Activated CD4-positive, alpha-beta T cell treated with anti-CD3 and anti-CD28 coated beads, Interleukin-2, amount 10 ng/mL, durations not matched to agents 24 days and 14 days (primary cell): Measurements from ENCODE around the gene CAMK2A. TPM values are rescaled to one million over a fixed set of nuclear protein-coding genes. Genes with fewer than 3 reads are reported as not detected.

Experiments used
- DNase-seq: peaks from one replicate; pipeline ENCODE4 v3.0.0; 2022
- H3K27ac Mint-ChIP-seq: one replicate; pipeline ENCODE4 v1.8.0; 2022; ENCODE audit warnings: mild to moderate bottlenecking, mixed read lengths
- H3K27me3 Mint-ChIP-seq: one replicate; pipeline ENCODE4 v1.8.0; 2022; ENCODE audit warnings: mixed read lengths
- H3K36me3 Mint-ChIP-seq: one replicate; pipeline ENCODE4 v1.8.0; 2022; ENCODE audit warnings: low read depth, mild to moderate bottlenecking, mixed read lengths
- H3K4me1 Mint-ChIP-seq: one replicate; pipeline ENCODE4 v1.8.0; 2021; ENCODE audit warnings: mixed read lengths
- H3K4me3 Mint-ChIP-seq: one replicate; pipeline ENCODE4 v1.8.0; 2022; ENCODE audit warnings: mild to moderate bottlenecking, moderate library complexity, mixed read lengths
- H3K9me3 Mint-ChIP-seq: one replicate; pipeline ENCODE4 v1.8.0; 2021; ENCODE audit warnings: mixed read lengths
- intact Hi-C: fragments of 100-400 bp; cut with micrococcal nuclease; formaldehyde crosslinking; loops from one replicate; pipeline ENCODE4 v1.15.1; 2023
- total RNA-seq: library from RNA; stranded (reverse); gene quantifications from 2 replicates; pipeline ENCODE4 v1.2.3, GENCODE V29; 2022

CAMK2A gene
- total RNA-seq, 1 donor from 2014 or later, result not detected

DNA sequence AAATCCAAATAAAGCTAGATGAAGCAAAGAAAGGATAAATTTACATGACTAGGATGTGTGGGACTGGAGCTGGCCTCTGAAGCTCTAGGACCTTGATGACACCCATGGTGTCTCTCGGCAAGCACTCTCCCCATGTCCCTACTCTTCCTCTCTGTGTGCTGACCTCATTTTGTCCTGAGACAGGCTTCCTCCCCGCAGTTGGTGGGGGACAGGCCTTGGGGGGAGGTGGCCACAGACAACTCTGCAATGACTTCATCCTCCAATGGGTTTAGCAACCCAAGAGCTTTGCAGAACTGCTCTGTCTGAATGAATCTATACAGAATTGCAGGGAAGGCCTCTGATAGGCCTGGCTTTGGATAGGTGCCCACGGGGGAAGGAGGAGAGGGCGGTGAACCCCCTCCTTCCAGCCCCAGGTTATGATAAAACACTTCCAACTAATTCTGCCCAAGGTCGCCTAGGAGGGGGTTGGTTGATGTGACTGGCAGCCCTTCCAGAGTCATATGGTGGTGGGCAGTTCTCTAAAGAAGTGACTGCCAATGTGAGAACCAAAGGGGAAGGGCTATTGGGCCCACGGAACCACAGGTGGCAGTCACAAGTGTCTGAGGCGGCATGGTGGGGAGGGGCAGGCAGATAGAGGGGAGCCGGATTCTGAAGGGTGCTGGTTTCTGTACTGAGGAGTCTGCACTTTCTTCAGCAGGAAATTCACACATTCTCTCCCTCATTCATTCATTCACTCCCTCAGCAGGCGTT lies 93.7 kb downstream of the CAMK2A start:
- intact Hi-C loops, result no loop called here
- no peak for DNase-seq
- H3K4me3 Mint-ChIP-seq, result no peak overlapping the region
- no peaks in the 10 kb centered on the region for H3K36me3 Mint-ChIP-seq
- H3K27me3 Mint-ChIP-seq, result peaks cover 14% of the 10 kb centered on the region
- no peaks in the 10 kb centered on the region for H3K4me1 Mint-ChIP-seq
- no peaks in the 10 kb centered on the region for H3K9me3 Mint-ChIP-seq
- no peak overlapping the region for H3K27ac Mint-ChIP-seq

DNA sequence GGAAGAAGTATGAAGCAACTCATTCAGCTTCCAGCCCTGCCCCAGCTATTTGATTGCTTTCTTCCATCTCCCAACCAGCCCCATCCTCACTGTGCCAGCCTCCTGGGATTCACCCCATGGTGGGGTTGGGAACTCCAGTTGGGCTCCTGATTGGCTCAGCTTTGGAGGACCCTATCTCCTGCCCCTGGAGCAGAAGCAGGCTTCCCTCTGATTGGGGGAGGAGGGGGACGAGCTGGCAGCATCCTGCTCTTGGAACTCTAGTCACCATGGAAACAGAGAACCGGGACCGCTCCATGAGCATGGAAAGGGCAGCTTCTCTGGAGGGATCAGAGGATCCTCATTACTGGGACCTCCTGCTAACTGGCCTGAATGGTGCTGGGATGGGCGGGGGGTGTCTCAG lies 97.1 kb downstream of the CAMK2A start:
- no peak for DNase-seq
- Mint-ChIP-seq H3K4me3 (no peak overlapping the region), H3K4me1 (no peaks in the 10 kb centered on the region), H3K36me3 (no peaks in the 10 kb centered on the region), H3K9me3 (no peaks in the 10 kb centered on the region), H3K27ac (no peak overlapping the region), H3K27me3 (peaks cover 32% of the 10 kb centered on the region)
- intact Hi-C loops, result no loop called here

DNA sequence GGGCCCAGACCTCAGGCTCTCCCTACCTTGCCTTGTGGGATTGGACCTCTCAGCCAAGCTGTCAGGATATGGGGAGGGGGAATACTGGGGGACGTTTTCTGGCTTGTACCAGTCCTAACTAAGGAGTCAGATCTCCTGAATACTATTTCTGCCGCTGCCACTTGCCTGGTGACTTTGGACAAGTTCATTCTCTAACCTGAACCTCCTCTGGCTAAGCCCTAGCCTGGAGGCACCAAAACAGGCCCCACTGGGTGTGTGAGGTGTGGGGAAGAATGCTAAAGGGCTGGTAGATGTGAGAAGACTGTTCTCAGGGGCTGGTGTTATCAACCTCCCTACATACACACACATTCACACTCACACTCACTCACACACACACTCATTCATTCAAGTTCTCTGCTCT lies 98.6 kb downstream of the CAMK2A start:
- intact Hi-C loops, result no loop called here
- Mint-ChIP-seq H3K9me3 (no peaks in the 10 kb centered on the region), H3K36me3 (no peaks in the 10 kb centered on the region), H3K4me3 (no peak overlapping the region), H3K4me1 (no peaks in the 10 kb centered on the region), H3K27ac (no peak overlapping the region), H3K27me3 (peaks cover 35% of the 10 kb centered on the region)
- DNase-seq, result no peak

DNA sequence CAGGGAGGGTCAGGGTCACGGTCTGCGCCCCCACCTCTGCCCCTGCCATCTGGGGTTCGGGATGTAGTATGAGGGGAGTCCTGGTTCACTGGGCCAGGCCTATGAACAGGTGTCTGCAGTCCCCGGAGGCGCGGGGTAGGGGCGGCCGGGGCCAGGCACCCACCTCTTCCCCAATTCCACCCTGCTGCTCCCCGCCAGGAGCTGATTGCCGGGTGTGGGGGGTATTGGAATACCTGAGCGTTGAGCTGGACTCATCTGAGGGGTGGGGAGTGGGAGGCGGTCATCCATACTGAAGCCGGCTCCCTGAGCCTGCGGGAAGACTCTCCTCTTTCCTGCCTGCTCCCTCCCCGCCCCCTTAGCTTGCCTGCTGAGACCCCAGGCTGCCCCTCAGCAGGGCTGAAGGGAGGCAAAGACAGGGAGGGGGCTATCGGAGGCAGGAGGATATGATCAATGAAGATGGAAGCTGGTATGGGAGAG lies 99.0 kb downstream of the CAMK2A start:
- H3K9me3 Mint-ChIP-seq, result no peaks in the 10 kb centered on the region
- no peak for DNase-seq
- H3K27ac Mint-ChIP-seq, result no peak overlapping the region
- intact Hi-C loops, result no loop called here
- H3K4me1 Mint-ChIP-seq, result no peaks in the 10 kb centered on the region
- no peak overlapping the region for H3K4me3 Mint-ChIP-seq
- peaks cover 35% of the 10 kb centered on the region for H3K27me3 Mint-ChIP-seq
- no peaks in the 10 kb centered on the region for H3K36me3 Mint-ChIP-seq

DNA sequence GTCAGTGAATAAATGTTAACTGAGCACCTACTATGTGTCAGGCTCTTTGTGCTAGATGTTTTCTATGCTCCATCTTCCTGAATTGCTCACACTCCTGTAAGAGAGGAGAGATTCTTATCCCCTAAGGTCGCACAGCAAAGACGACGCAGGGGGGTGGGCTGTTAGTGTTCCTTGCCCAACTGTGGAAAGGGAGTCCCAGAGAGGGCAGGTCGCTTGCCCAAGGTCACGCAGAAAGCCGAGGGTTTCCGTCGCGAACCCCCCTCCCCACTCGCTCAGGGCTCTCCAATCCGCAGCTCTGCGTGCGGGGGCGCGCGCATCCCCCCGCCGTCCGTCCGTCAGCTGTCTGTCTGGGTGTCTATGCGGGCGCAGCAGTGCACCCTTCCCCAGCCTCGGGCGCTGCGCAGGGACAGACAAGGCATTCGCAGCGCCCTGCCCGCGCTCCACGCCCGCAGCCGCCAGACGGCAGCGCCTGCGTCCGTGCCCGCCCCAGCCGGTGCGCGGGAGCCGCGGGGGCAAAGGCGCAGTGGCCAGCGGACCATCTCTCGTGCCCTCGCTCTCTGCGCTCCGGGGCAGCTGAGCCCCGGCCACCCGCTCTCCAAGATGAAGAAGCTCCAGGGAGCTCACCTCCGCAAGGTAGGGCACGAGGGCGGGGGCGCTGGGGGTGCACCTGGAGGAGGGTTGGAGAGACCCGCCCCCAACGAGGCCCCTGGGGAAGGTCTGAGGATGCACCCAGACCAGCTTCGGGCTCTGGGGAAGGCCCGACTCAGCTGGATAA lies 99.7 kb downstream of the CAMK2A start, which contains the start of gene SLC6A7:
SLC6A7 (plus strand) TSS at position 335 of the 775 bp plus-strand sequence; CDS start at position 601, 266 bp downstream.
- intact Hi-C loops, result no loop called here
- H3K9me3 Mint-ChIP-seq, result no peaks in the 10 kb centered on the region
- peaks cover 35% of the 10 kb centered on the region for H3K27me3 Mint-ChIP-seq
- H3K27ac Mint-ChIP-seq, result no peak within 1 kb of the TSS
- no peak within 1 kb of the TSS for H3K4me3 Mint-ChIP-seq
- no peaks in the 10 kb centered on the region for H3K36me3 Mint-ChIP-seq
- no peaks in the 10 kb centered on the region for H3K4me1 Mint-ChIP-seq
- no peak for DNase-seq

DNA sequence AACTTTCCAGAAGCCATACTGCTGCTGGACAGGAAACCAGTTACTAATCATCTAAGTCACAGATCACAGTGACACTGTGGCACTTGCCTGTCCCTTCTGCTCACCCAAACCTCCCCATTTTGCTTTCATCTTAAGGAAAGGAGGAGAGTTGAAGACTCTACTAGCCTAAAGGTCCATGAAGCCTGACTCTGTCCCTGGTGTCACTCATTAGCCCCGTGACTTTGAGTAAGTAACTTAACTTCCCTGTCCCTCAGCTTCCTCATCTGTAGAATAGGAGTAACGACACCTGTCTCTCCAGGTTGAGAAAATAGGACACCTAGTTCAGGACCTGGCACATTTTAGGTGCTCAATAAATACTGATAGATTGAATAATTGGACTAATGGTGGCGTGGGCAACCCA lies 100.2 kb downstream of the CAMK2A start:
- H3K36me3 Mint-ChIP-seq, result no peaks in the 10 kb centered on the region
- no peak for DNase-seq
- H3K4me1 Mint-ChIP-seq, result no peaks in the 10 kb centered on the region
- peaks cover 35% of the 10 kb centered on the region for H3K27me3 Mint-ChIP-seq
- H3K4me3 Mint-ChIP-seq, result no peak overlapping the region
- H3K9me3 Mint-ChIP-seq, result no peaks in the 10 kb centered on the region
- no peak overlapping the region for H3K27ac Mint-ChIP-seq
- intact Hi-C loops, result no loop called here

DNA sequence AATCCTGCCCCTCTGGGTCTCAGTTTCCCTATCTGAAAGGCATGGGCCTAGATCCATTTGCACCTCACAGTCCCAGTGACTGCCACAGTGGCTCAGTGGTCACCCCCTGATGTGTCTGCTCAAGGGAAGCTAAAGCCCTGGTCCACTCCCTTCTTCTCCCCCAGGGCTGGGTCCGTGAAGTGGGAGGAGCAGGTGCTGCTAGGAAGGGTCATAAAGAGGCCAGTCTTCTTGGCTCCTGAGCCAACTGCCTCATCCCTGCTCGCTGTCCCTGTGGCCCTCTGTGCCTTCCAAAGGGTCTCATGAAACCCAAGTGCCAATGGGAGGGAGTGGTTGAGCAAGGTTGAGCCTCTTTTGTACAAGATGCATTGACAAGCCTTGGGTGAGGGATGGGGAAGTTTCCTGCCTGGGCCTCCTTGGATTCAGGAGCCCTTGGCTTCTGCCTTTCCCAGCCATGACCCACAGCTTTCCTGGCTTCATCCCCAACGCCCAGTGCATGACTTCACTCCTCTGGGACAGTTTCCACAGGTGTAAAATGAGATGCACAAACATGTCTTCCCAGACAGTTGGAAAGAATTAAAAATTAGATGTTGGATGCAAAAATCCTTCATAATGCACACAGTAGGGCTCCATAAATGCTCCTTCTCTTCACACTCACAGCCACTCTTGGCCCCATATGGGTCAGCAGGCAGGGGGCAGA lies 101.3 kb downstream of the CAMK2A start:
- DNase-seq, result no peak
- intact Hi-C loops, result no loop called here
- no peak overlapping the region for H3K27ac Mint-ChIP-seq
- no peak overlapping the region for H3K4me3 Mint-ChIP-seq
- H3K9me3 Mint-ChIP-seq, result no peaks in the 10 kb centered on the region
- H3K36me3 Mint-ChIP-seq, result no peaks in the 10 kb centered on the region
- H3K4me1 Mint-ChIP-seq, result no peaks in the 10 kb centered on the region
- peaks cover 35% of the 10 kb centered on the region for H3K27me3 Mint-ChIP-seq

DNA sequence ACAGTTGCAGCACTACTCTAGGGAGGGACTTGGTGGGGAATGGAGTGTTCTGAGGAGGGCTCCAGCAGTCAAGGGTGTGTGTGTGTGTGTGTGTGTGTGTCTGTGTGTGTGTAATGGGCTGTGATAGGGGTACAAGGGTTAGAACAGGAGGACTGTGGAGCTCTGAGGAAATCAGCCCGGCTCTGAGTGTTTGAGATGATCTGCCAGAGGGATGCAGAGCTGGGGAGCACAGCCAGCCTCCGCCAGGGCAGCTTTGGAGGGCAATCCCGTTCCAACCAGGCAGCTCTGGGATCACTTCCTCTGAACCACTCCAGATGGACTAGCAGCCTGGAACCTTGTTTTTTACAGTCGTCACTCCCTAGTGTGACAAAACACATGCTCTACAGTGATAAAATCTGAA lies 102.7 kb downstream of the CAMK2A start:
- Mint-ChIP-seq H3K4me1 (no peaks in the 10 kb centered on the region), H3K4me3 (no peak overlapping the region), H3K36me3 (no peaks in the 10 kb centered on the region), H3K27me3 (peaks cover 31% of the 10 kb centered on the region), H3K27ac (no peak overlapping the region), H3K9me3 (no peaks in the 10 kb centered on the region)
- no peak for DNase-seq
- intact Hi-C loops, result no loop called here

DNA sequence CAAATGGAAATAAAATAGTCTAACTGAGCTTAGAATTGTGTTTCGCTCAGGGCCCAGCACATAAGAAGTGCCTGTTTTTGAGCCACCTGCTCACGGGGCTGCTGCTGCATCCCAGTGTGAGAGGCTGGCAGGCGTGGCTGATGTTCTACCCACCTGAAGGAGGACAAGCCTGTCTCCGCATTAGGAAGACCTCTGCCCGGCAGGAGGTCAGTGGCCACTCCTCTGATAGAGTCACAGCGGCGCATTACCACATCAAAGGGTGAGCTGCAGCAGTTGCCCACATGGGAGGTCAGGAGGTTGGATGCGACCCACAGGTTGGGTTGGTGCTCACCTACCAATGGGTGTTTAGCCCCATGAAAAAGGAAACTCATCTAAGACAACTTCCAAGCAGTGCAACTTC lies 103.4 kb downstream of the CAMK2A start:
- Mint-ChIP-seq H3K36me3 (no peaks in the 10 kb centered on the region), H3K9me3 (no peaks in the 10 kb centered on the region), H3K4me3 (no peak overlapping the region), H3K27ac (no peak overlapping the region), H3K27me3 (peaks cover 25% of the 10 kb centered on the region), H3K4me1 (no peaks in the 10 kb centered on the region)
- intact Hi-C loops, result no loop called here
- DNase-seq, result no peak

DNA sequence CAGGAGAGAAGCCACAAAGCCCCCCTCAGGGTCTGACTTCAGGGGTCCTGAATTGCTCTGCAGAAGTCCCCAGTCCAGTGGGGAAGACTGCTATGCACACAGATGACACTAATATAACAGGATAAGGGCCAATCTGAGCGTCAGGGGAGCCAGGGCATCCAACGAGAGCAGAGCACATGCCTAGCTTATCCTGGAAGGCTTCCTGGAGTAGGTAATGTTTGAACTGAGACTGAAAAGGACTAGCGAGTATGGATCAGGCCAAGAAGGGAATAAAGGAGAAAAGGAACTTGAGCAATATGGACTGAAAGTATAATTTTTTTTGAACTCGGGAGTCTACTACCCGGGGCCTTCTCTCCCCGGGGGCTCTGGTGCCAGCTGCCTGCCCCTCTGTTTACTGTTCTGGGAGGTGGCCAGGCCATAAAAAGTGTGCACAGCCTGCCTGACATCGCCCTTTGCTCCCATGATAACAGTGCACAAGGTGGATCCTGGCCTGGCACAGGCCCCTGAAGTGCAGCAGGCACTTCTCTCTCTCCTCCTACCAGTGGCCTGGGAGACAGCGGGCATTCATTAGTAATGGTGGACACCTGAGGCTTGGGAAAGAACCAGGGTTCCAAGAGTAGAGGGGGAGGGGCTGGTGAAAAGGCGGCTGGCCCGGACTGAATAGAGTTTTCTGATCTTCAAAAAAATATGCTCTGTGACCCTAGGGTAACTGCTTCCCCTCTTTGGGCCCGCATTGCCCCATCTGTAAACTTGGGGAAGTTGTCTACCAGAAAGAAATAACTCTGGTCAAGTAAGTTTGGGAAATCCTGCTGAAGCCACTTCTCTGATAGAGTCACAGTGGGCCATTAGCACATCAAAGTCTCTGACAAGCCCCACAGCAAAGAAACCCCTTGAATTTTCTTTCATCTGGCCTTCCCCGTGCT lies 104.3 kb downstream of the CAMK2A start:
- Mint-ChIP-seq H3K4me1 (no peaks in the 10 kb centered on the region), H3K27ac (no peak overlapping the region), H3K36me3 (no peaks in the 10 kb centered on the region), H3K27me3 (peaks cover 18% of the 10 kb centered on the region), H3K9me3 (no peaks in the 10 kb centered on the region), H3K4me3 (no peak overlapping the region)
- intact Hi-C loops, result no loop called here
- DNase-seq, result no peak

DNA sequence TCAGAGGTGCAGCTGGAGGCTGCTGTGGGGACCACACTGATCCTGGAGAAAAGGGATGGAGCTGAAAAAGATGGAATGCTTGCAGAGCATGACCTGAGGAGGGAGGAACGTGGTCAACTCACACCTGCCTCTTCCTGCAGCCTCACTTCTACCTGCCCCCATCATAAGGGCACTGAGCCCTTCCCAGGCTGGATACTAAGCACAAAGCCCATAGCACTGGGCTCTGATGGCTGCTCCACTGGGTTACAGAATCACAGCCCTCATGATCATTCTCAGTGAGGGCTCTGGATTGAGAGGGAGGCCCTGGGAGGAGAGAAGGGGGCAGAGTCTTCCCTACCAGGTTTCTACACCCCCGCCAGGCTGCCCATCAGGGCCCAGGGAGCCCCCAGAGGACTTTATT lies 105.6 kb downstream of the CAMK2A start:
- no peak overlapping the region for H3K4me3 Mint-ChIP-seq
- intact Hi-C loops, result no loop called here

DNA sequence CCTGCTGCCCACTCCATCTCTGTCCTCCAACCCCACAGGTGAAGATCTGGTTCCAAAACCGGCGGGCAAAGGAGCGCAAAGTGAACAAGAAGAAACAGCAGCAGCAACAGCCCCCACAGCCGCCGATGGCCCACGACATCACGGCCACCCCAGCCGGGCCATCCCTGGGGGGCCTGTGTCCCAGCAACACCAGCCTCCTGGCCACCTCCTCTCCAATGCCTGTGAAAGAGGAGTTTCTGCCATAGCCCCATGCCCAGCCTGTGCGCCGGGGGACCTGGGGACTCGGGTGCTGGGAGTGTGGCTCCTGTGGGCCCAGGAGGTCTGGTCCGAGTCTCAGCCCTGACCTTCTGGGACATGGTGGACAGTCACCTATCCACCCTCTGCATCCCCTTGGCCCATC lies 106.1 kb downstream of the CAMK2A start:
- intact Hi-C loops, result no loop called here
- no peaks in the 10 kb centered on the region for H3K36me3 Mint-ChIP-seq
- peaks cover 13% of the 10 kb centered on the region for H3K27me3 Mint-ChIP-seq
- no peak overlapping the region for H3K27ac Mint-ChIP-seq
- no peak for DNase-seq
- H3K9me3 Mint-ChIP-seq, result no peaks in the 10 kb centered on the region
- no peak overlapping the region for H3K4me3 Mint-ChIP-seq
- no peaks in the 10 kb centered on the region for H3K4me1 Mint-ChIP-seq

More for the DNA sequence above, 105.6 kb downstream of the CAMK2A start:
- no peak overlapping the region for H3K27ac Mint-ChIP-seq
- no peaks in the 10 kb centered on the region for H3K4me1 Mint-ChIP-seq
- H3K27me3 Mint-ChIP-seq, result peaks cover 10% of the 10 kb centered on the region
- H3K9me3 Mint-ChIP-seq, result no peaks in the 10 kb centered on the region
- no peaks in the 10 kb centered on the region for H3K36me3 Mint-ChIP-seq
- DNase-seq, result no peak

DNA sequence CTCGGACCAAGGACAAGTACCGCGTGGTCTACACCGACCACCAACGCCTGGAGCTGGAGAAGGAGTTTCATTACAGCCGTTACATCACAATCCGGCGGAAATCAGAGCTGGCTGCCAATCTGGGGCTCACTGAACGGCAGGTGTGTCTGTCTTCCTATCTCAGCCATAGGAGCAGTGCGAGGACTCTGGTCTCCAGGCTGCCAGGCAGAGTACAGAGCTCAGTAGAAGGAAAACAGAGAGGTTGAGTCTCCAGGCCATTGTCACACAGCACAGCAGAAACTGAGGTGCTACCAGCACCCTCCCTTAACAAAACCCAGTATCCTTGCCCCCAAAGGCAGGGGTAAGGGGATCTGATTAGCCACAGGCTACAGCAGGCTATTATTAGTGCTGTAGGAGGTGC lies 106.8 kb downstream of the CAMK2A start:
- Mint-ChIP-seq H3K27ac (no peak overlapping the region), H3K4me3 (no peak overlapping the region), H3K9me3 (no peaks in the 10 kb centered on the region), H3K4me1 (no peaks in the 10 kb centered on the region), H3K36me3 (no peaks in the 10 kb centered on the region), H3K27me3 (peaks cover 12% of the 10 kb centered on the region)
- DNase-seq, result no peak
- intact Hi-C loops, result no loop called here
